GM19351 (cell line): ENCODE results near the gene TTLL8.

ENCODE experiments used
- ATAC-seq: cut with Tn5 transposase; IDR thresholded peaks from one replicate; pipeline ENCODE4 v1.9.1; 2021; ENCODE audit warnings: mild to moderate bottlenecking, moderate library complexity; ENCODE audit not compliant: unreplicated experiment

TTLL8 gene

DNA sequence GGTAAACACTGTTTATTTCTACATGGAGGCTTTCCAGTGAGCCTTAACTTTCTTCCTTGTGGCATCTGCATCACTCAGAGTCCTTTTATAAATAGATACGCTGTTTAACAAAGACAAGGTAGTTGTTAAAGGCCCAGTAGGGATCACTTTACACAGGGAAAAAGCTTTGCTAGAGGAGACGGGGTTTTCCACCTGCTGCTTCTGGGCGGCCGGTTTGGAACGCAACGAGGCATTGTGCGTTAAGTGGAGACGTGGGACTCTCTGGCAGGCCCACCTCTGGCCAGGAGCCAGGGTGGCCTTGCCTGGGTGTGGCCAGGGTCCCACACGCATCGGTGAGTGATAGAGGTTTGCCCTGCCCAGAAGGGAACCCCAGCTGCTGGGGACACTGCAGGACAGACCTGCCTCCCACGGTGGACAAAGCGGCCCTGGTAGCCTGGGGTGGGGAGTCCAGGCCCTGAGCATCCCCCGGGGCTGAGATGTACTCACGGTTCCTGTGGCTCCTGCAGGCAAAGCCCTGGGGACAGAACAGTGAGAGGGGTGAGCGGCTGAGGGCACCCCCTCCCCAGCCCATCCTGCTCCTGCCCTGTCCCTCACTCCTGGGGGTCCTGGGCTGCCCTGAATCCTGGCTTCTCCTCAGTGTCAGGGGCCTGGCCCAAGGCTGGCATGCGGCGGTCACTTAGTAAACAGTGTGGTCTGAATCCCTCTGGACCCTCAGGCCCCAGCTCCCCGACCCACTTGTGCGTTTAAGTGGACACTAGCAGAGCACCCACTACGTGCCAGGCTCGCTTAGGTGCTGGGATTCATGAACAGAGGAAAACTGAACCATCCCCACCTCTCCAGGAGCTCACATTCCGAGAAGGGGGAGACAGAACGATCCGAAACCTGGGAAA, 49.7 kb downstream of the TTLL8 start:
- no peak for ATAC-seq

DNA sequence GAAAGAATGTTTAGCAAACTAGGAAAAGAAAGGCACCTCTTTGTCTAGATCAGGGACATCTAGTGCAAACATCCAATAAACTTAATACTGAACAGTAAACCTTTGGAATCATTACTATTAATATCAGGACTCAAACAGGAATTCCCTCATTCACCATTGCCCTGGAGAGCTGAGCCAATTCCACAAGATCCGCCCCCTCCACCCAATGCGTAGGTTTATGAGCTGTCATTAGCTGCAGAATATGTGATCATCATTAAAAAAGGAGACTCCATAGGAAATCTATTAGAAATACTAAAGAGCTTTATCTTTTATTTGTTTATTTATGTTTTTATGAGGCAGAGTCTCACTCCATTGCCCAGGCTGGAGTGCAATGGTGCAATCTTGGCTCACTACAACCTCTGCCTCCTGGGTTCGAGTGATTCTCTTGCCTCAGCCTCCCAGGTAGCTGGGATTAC, 51.0 kb downstream of the TTLL8 start:
- no peak for ATAC-seq

DNA sequence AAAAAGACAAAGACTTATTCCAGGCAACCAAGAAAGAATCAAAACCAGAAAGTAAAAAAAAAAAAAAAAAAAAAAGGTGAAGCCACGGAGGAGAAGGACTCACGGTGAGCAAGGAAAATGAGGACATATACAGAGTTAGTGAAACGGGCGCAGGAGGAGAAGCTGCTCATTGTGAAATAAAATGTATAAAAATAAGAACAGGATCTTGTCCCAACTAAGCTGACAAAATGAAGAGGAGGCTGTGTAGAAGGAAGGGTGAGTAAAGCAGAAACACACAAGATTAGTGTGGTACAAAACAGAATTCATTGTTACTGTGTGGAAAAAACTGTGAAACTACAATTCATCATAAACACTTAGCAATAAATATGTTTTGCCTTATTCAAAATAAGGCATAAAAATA, 53.2 kb downstream of the TTLL8 start:
- no peak for ATAC-seq

- no peak for ATAC-seq
Measured at GRCh38 chr22:50002791-50003190, 55.3 kb downstream of the TTLL8 start.

DNA sequence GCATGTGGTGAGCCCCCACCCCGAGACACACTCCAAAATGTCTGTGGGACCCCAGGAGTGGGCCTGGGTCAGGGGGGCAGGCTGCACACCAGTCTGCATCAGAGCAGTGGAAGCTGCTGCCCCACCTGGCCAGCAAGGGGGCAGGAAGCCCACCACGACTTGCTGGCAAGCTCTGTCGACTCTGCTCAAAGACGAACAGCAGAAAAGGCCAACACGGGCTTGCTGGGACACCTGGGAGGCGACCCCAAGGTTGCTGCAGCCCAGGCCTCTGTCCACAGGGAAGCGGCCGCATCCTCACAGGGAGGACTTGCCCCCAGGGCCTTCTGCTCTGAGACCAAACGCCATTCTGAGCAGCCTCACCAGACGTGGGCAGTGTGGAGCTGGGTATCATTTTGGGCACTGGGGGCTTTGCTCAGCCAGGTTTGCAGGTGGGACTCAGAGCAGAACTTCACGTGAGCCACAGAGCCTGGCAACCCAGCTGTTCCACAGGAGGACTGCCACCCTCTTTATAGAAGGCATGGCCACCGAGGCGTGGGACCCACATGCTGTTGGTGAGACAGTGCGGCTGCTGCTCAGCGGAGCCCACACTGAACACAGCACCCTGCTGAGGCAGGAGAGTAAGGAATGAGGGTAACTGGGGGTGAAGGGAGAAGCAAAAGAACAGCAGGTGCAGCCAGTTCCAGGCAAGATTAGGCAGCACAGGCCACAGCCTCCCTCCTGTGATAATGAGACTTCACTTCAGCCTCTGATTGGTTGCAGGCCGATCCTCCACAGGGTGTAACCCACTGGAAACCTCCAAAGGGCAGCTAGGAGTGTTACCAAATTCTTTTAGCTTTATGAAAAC, 56.5 kb downstream of the TTLL8 start:
- no peak for ATAC-seq

GRCh38 chr22:50000587-50001387, 57.3 kb downstream of the TTLL8 start:
- ATAC-seq: no peak

DNA sequence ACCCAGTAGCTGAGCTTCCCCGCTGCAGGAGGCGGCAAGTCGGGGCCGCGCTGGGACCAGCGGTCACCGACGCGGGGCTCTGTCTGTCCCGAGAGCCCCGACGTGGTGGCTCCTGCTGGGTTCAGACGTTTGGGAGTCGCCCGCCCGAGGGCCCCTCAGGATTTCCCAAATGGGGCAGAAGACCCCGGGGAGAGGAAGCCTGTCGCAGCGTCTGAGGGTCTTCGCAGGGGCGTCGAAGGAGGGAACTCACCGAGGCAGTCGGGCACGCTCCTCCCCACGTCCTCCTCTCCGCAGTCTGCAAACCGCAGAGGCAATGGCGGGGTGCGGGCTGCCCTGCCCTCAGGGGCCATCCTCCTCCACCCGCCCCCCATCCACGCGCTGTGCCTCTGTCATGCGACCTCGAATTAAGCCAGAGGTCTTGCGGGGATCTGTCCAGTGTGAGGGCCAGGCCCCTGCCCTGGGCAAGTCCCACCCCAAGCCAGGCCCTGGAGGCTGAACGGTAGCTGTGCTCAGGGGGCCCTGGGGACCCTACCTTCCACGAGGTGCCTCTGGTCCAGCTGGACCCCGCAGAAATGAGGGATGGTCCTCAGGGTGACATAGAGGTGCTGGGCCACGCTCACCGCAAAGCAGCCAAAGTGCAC, 58.0 kb downstream of the TTLL8 start:
- no peak for ATAC-seq

- no peak for ATAC-seq
Measured at GRCh38 chr22:49999063-49999945, 58.8 kb downstream of the TTLL8 start.

- no peak for ATAC-seq
Measured at GRCh38 chr22:49998718-49999062, 59.4 kb downstream of the TTLL8 start.

DNA sequence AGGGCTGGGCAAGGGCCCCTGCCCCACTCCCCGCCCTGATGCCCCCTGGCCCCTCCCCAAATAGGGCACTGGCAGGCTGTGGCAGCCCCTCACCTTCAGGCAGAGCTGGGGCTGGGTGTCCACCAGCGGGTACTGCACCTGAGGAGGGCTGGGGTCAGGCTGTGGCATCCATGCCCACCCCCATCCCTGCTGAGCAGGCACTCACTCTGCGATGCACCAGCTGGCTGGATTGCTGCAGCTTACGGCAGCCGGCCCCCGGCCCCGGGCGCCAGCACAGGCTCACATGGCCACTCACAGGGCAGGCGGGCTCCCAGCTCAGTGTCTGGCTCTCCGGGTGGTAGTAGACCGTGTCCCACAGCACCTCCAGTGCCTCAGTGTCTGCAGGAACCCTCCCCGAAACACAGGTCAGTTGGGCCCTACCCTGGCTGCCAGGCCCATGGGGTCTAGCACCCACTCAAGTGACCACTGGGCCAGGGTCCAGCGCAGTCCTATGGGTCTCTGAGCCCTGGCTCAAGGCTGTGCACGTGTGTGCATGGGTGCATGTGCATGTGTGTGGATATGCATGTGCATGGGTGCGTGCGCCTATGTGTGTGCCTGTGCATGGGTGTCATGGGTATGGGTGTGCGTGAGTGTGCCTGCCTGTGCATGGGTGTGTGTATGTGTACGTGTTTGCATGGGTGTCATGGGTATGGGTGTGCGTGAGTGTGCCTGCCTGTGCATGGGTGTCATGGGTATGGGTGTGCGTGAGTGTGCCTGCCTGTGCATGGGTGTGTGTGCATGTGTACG, 60.0 kb downstream of the TTLL8 start:
- no peak for ATAC-seq

- ATAC-seq: no peak
Measured at GRCh38 chr22:49997251-49997599, 60.9 kb downstream of the TTLL8 start.

DNA sequence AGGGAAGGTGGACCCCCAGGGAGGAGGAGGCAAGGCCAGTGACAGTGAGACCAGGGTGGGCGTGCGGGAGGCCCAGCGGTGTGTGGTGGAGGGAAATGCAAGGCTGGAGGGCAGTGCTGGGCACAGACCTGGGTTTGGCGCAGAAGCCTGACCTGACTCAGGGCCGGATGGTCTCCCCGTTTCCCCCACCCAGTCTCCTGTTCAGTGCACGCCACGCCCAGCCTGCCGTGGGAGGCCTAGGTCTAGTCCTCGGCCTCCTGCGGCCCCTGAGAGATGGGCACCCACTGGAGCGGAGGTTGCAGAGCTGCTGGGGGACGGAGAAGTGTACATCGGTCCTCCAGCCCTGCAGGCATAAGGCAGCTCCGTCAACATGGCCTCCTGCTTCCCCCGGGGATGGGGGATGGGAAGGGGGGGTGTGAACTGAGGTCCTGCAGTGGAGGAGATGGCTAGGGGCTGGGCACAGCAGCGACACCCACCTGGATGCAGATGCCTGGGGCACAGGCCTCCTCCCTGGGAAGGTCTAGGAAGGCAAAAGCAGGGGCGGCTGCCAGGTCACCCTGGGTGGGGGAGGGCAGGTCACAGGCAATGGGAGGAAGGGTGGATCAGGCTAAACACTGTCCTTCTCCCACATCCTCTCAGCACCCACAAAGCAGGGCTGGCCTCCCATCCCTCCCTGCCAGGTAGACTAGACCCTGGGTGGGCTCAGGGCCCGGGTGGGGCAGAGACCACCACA, 61.4 kb downstream of the TTLL8 start:
- no peak for ATAC-seq

DNA sequence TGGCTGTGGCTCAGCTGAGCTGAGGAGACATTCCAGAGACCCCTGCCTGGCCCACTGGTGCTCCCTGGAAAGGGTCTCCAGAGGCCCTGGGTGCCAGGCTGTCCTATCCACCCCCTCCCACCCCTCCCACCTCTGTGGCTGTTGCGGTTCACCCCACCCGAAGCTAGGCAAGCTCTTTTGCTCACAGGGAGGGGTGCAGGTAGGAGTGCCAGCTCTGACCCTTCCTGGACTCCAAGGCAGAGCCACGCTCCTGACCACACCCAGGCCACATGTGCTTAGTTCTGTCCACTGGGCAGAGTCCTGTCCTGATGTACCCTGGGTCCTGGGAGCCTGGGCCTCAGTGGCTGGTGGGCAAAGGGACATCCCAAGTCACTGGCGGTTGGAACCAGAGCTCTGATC, 62.0 kb downstream of the TTLL8 start:
- ATAC-seq: no peak

DNA sequence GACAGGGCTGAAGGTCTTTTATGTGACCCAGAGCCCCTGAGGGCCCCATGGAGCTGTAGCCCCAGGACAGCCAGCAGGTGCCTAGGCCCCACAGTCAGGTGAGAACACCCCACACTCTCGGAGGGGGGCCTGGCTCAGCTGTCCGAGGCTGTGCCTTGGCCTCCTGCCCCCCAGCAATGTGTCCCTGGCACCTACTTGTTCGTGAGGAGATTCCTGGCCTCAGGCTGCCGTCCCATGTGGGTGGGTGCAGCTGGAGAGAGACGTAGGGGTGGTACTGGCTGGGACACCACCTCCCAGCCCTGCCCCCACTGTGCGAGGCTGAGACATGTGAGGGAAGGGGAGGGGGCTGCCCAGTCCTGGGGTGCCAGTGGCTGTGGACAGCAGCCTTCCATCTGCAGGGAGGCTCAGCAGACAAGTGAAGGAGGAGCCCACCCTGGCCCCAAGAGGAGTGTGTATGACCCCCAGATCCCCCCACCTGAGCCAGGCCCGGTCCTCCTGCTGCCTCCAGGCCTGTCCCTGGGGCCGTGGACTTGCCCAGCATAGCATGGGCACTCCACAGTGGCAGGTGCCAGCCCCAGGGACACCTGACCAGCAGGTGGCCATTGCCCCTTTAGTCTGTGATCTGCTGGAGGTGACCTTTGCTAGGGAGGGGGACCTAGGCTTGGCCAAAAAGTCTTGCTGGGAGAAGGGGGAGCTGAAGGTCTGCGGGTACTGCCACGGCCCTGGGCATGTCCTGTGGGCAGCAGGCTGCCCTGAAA, 62.6 kb downstream of the TTLL8 start:
- no peak for ATAC-seq

- no peak for ATAC-seq
Measured at GRCh38 chr22:49995041-49995360, 63.1 kb downstream of the TTLL8 start.

- no peak for ATAC-seq
Measured at GRCh38 chr22:49994361-49995040, 63.6 kb downstream of the TTLL8 start.

- ATAC-seq: no peak
Measured at GRCh38 chr22:49993649-49994360, 64.3 kb downstream of the TTLL8 start.
